Muscle layer of colon (tissue), 2 donors: ENCODE measurements around the gene DGKQ.

Experiments used
- H3K27ac ChIP-seq: one replicate; pipeline ENCODE4 v1.7.0; 2013; ENCODE audit warnings: low read depth, mild to moderate bottlenecking, low read length, moderate library complexity
- H3K27me3 ChIP-seq, 2 donors: one replicate each; pipeline ENCODE4 v1.7.0; 2013; ENCODE audit warnings: low read length in 2 of 2, mild to moderate bottlenecking in 2 of 2; ENCODE audit not compliant: insufficient read depth in 2 of 2, control insufficient read depth in 1 of 2
- H3K36me3 ChIP-seq: one replicate; pipeline ENCODE4 v1.7.0; 2013; ENCODE audit warnings: mild to moderate bottlenecking, low read length; ENCODE audit not compliant: insufficient read depth
- H3K4me1 ChIP-seq: one replicate; pipeline ENCODE4 v1.7.0; 2013; ENCODE audit warnings: mild to moderate bottlenecking, low read length; ENCODE audit not compliant: insufficient read depth
- H3K4me3 ChIP-seq, 2 donors: one replicate each; pipeline ENCODE4 v1.7.0; 2013; ENCODE audit warnings: low read length in 2 of 2, low read depth in 1 of 2, mild to moderate bottlenecking in 1 of 2, moderate library complexity in 1 of 2
- H3K9ac ChIP-seq: one replicate; pipeline ENCODE4 v1.7.0; 2013; ENCODE audit warnings: low read length
- H3K9me3 ChIP-seq: one replicate; pipeline ENCODE4 v1.7.0; 2013; ENCODE audit warnings: mild to moderate bottlenecking, low read length
- donor health status: abdominal sarcoma.
- donor health status: Adenocarcinoma of cecum.

The DGKQ gene

DNA sequence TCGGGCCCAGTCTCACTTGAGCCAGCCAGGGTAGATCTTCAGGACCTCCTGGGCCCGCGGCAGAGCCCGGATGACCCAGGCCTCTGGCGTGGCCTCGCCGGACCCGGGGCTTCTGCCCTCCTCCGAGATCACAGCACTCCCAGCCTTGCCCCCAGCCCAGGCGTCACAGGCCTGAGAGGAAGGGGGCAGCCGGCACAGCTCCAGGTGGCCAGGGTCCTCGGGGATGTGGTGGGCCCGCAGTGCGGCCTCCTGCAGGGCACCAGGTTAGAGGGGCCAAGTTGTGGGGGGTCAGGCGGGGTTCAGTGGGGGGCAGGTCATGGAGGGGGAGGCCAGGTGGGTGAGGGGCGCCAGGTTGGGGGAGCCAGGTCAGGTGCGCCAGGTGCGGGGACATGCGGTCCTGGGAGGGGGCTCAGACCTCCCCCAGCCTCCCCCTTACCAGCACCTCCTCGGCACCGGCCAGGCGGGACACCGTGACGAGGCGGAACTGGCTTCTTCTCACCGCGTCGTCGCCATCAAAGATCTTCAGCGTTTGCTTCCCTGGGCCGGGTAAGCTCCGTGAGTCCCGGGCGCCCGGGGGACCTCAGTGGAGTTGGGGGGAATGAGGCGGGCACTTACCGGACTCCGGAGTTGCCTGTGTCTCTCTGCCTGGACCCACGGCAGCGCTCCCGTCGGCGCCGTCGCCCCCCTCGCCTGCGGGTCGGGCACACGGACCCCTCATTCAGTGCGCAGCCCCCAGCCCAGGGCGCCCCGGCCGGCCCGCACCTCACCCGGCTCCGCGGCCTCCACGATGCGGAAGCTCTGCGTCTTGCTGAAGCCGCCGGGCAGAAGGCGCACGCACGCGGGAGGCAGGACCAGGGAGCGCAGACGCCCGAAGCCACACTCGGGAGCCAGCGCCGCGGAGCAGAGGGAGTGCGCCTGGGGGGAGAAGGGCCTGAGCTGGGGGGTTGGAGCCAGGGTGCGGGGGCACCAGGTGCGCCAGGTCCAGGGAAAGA, 6.0 kb downstream of the DGKQ start:
- H3K9me3 ChIP-seq: no peaks in the 10 kb centered on the region
- peaks cover 0 to 14% of the 10 kb centered on the region in 2 donors for H3K27me3 ChIP-seq
- H3K4me3 ChIP-seq: no peak overlapping the region
- H3K4me1 ChIP-seq: peaks cover 18% of the 10 kb centered on the region
- H3K9ac ChIP-seq: no peak overlapping the region
- no peak overlapping the region for H3K27ac ChIP-seq
- peaks cover 7% of the 10 kb centered on the region for H3K36me3 ChIP-seq

DNA sequence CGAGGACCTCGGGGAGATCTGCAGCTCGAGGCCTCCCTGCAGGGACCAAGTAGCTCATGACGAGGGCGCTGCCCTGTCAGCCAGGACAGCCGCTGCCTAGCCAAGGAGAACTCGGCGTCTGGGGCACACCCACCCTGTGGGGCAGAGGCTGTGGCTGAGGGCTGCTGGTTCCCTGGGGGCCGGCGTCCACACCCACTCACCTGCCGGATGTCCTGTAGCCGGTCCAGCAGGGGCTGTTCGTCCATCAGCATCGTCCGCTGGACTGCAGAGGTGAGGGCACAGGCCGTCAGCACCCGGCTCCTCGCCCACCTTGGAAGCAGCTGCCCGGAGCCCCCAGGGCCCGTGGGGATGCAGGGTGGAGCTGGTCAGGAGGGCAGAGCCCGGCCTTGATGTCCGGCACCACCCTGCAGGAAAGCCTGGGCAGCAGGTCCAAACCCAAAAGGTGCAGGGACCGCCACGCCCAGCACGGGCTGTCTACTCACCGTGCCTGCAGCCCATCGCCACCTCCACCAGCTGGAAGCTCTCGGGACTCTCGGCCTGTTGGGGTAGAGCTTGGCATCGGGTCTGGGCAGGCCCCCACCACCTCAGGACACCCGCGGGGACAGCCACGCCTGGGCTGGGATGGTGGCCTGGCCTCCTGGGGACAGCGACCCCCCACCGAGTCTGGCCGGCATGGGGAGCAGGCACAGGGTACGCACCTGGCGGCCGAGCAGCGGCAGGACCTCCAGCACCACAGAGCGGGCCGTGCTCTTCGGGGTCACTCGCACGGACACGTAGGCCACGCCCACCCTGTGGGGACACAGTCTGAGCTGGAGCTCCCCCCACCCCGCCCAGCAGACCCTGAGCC, 6.9 kb downstream of the DGKQ start:
- H3K27ac ChIP-seq: no peak overlapping the region
- peaks cover 12% of the 10 kb centered on the region for H3K36me3 ChIP-seq
- peaks cover 9% of the 10 kb centered on the region for H3K4me1 ChIP-seq
- H3K4me3 ChIP-seq: no peak overlapping the region
- H3K9ac ChIP-seq: no peak overlapping the region
- H3K27me3 ChIP-seq: peaks cover 0 to 14% of the 10 kb centered on the region in 2 donors
- H3K9me3 ChIP-seq: no peaks in the 10 kb centered on the region

DNA sequence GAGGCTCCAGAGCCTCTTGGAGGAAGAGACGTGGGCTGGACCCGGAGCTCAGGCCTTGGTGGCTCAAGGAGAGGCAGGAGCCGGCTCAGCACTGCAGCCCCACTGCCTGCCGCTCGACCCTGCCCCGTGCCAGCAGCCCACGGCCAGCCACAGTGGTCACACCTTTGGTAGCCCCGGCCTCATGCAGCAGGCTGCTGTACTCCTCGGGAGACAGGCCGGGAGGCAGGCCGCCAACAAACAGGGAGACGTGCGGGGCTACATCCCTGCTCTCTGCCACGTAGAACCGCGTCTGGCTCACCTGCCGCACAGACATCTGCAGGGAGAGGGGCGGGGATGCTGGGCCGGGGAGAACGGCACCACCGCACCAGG, 7.6 kb downstream of the DGKQ start:
- H3K27me3 ChIP-seq: peaks cover 0 to 14% of the 10 kb centered on the region in 2 donors
- H3K9me3 ChIP-seq: no peaks in the 10 kb centered on the region
- H3K27ac ChIP-seq: no peak overlapping the region
- peaks cover 2% of the 10 kb centered on the region for H3K4me1 ChIP-seq
- H3K36me3 ChIP-seq: peaks cover 12% of the 10 kb centered on the region
- H3K4me3 ChIP-seq: no peak overlapping the region
- no peak overlapping the region for H3K9ac ChIP-seq

DNA sequence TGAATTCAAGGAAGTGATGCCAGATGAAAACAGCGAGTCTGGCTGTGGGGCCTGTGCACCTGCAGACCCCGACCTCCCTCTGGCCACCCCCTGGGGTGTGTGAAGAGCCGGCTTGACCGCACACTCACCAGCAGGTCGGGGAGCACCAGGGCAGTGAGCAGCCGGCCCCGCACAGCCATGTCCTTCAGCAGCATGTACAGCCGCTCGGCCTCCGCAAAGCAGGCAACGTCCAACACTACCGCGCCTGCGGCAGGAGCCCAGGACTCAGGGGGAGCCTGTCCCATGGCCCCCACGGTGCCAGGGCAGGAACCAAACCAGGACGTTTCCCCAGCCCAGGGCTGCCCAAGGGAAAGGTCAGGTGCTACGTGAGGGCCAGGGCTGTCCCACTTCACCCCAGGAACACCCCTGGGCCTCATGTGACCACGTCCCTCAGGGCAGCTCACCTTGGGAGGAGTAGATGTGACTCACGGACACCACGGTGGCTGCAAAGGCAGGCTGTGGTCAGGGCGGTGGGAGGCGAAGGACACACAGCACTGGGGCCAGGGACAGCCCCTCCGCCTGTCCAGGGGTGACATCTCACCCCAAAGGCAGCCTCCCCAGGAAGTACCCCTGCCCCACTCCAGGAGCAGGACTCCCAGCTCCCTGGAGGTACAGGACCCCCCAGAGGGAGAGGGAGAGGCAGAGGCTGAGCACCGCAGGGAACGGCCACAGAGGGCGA, 8.2 kb downstream of the DGKQ start:
- H3K9ac ChIP-seq: no peak overlapping the region
- H3K9me3 ChIP-seq: no peaks in the 10 kb centered on the region
- no peak overlapping the region for H3K27ac ChIP-seq
- H3K4me1 ChIP-seq: no peaks in the 10 kb centered on the region
- H3K27me3 ChIP-seq: peaks cover 0 to 14% of the 10 kb centered on the region in 2 donors
- no peak overlapping the region for H3K4me3 ChIP-seq
- H3K36me3 ChIP-seq: peaks cover 12% of the 10 kb centered on the region

DNA sequence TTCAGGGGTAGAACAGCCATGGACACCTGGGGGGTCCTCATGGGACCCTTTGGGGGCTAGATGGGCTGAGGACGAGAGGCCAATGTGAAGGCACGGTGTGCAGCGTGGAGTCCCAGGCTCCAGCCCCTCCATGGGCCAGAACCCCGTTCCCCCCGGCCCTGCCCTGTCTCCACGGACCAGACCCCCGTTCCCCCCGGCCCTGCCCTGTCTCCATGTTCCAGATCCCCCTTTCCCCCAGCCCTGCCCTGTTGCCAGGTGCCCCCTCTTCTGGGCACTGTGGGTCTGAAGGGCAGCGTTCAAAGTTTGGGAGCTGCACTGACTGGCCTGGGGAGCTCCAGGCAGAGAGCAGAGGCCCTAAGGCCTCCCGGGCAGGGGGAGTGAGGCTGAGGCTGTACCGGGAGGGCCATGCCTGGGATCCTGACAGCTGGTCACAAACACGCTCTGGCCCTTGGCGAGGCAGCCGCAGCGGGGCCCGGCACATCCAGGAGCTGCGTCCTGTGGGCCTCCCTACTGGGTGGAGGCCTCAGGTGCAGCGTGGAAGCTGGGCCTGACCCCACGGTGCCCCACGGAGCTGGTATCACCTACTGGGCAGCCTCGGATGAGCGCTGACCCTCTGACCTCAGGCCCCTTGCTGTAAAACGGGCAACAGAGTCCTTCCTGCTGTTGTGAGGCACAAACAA, 8.9 kb downstream of the DGKQ start:
- no peaks in the 10 kb centered on the region for H3K4me1 ChIP-seq
- H3K36me3 ChIP-seq: peaks cover 12% of the 10 kb centered on the region
- no peak overlapping the region for H3K4me3 ChIP-seq
- H3K27ac ChIP-seq: no peak overlapping the region
- H3K9me3 ChIP-seq: no peaks in the 10 kb centered on the region
- H3K9ac ChIP-seq: no peak overlapping the region
- peaks cover 0 to 14% of the 10 kb centered on the region in 2 donors for H3K27me3 ChIP-seq

DNA sequence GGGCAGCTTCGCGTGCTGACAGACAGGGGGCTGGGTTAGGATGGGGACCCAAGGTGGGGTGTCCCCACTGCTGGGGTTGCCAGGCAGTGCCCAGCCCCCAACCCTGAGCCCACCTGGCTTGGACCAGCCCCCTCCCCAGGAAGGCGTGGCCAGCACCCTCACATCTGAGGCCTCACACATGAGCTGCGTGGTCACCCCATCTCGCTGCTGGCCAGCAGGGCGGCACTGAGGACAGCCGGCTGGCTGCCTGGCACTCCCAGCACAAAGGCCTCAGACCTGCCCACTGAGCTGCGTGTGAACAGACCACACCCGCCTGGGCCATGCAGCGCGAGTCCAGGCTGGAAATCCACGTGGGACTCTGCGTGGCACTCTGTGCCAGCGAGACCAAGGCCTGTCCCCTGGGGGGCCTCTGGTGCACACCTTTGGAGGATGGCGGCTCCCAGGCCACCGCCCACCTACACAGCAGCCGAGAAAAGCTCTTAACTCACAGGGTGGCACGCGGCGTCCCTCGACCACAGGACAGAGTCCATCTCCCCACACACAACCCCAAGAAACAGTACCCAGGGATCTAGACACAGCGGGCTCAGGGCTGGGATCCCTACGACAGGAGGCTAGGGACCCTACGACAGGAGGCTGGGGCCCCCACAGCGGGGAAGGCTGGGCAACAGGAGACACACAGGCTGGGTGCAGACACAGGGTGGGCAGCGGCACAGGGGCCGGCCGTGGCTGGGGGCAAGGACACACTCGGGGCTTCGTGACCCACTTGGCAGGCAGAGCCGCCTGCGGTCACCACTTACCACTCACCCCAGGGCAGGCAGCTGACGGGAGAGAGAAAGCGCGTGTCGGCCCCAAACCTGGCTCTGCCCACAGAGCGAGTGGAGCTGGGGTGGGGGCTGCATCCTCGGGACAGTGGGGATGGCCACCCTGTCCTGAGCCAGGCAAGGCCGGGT, 9.8 kb downstream of the DGKQ start:
- H3K4me1 ChIP-seq: no peaks in the 10 kb centered on the region
- peaks cover 0 to 8% of the 10 kb centered on the region in 2 donors for H3K27me3 ChIP-seq
- peaks cover 12% of the 10 kb centered on the region for H3K36me3 ChIP-seq
- H3K9ac ChIP-seq: no peak overlapping the region
- H3K27ac ChIP-seq: no peak overlapping the region
- H3K9me3 ChIP-seq: no peaks in the 10 kb centered on the region
- no peak overlapping the region for H3K4me3 ChIP-seq

DNA sequence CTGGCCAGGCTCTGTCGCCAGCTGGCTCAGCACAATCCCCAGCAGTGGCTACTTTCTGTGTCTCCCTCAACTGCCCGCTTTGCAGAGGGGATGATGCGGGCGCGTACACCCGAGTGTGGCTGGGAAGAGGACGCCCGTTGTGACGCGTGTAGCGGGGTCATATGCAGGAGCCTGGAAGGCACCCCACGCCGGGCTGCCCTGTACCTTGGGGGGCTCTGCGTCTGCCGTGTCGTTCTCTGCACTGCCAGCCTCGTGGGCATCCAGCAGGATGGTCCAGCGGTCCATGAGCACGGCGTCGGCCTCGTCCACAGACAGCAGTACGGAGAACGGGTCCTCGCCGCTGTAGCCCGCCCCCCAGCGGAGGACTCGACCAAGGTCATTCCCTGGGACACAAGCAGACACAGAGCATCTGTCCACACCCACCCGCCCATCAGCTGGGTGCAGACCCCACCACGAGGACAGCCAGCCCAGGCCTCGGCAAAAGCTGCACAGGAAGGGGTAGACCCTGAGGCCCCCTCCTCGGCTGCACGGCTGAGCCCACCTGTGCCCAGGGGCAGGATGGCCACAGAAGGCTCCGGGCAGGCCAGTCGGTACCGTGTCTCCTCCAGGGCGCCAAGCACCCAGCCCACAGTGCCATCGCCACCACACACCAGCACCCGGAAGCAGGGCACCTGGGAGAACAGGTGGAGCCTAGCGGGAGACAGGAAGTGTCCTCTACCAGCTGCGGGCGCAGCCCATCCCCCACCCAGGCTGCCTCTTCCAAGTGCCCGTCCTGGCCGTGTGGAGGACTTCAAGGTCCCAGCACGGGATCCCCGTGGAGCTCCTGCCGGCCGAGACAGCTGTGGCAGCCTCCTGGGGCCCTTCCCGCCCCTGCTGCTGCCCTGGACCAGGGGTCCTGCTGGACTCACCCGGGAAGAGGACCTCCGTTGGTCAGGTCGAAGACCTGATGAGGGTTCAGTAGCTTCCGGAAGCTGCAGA, 10.8 kb downstream of the DGKQ start:
- Histone ChIP-seq H3K36me3 (peaks cover 12% of the 10 kb centered on the region), H3K9ac (no peak overlapping the region), H3K4me3 (no peak overlapping the region), H3K9me3 (no peaks in the 10 kb centered on the region), H3K27me3 (peaks cover 0 to under 1% of the 10 kb centered on the region in 2 donors), H3K27ac (no peak overlapping the region), H3K4me1 (no peaks in the 10 kb centered on the region)

DNA sequence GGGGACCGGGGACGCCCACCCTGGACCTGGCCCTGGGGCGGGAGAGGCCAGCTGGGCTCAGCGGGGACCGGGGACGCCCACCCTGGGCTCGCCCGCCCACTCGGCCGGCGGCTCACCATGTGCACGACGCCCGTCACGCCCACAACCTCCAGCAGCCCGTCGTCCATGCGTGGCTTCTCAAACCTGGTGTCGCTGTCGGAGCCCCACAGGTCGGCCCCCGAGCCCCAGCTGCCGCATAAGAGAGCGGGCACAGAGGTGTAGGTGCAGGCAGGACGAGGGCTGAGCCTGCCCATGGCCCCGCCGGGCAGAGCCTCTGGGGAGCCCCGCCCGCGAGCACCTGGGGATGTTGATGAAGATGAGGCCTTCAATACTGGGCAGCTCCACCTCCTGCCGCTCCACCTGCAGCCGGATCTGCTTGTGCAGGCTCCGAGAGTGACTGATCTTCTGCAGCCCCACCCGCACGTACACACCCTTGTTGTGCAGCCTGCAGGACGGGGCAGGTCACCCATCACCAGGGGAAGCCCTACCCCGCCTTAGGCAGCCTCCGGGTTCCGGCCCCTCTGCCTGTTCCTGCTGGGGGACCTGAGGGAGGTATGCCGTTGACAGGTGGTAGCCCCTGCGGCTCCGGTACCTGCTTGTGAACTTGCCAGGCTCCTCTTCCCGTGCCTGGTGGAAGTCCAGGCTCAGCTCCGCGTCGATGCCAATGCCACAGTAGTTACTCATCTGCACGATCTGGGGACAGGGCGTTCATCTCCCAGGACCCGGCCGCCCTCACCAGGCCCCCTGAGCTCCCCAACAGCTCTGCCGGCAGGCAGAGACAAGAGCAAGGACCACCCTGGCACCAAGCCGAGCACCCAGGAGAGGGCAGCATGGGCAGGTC, 11.8 kb downstream of the DGKQ start:
- H3K9ac ChIP-seq: no peak overlapping the region
- H3K27me3 ChIP-seq: no peaks in the 10 kb centered on the region
- H3K27ac ChIP-seq: no peak overlapping the region
- no peaks in the 10 kb centered on the region for H3K9me3 ChIP-seq
- no peaks in the 10 kb centered on the region for H3K4me1 ChIP-seq
- H3K36me3 ChIP-seq: peaks cover 12% of the 10 kb centered on the region
- H3K4me3 ChIP-seq: no peak overlapping the region
